K562 treated with DMSO at 1 percent for 12 hours (cell line): ENCODE data around the gene KRTAP3-2. TPM values are rescaled to one million over a fixed set of nuclear protein-coding genes. Genes with fewer than 3 reads are reported as not detected.

ENCODE experiments used
- total RNA-seq: library from RNA; unstranded; fragments of 300-600 nt; gene quantifications from 2 replicates; pipeline ENCODE4 v1.2.3, GENCODE V29; 2022; ENCODE audit not compliant: insufficient read depth

Gene KRTAP3-2
- total RNA-seq = not detected in 2 replicates

GRCh38 chr17:40999563-40999962 lies at the start of gene KRTAP3-2:
TSS of gene KRTAP3-2 (minus strand) at chr17:40999906. CDS start at chr17:40999853, 53 bp downstream.

DNA sequence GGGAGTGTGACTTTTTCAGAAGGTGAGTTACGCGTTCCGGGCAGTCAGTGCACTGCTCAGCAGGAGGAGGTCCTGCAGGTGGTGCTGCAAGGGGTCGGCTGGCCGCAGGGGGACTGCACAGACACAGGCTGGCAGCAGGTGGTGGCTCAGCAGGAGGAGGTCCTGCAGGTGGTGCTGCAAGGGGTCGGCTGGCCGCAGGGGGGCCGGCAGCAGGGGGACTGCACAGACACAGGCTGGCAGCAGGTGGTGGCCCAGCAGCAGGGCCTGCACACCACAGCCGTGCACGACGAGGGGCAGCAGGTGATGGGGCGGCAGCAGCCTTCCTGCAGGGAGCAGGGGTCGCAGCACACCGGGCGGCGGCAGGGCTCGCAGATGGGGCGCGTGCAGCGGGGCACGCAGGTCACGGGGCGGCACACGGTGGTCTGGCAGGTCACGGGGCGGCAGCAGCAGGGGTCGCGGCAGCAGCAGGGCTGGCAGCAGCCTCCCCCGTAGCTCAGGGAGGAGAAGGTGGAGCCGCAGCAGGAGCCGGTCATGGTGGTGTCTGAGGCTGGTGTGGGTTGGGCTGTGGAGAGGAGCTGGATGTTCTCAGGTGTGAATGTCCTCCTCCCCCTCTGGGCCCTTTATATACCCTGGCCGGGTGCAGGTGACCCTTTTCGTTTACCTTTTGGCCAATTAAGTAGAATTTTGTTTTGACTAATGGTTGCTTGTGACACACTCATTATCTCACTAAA lies 47.2 kb upstream of the KRTAP3-2 start, which contains the start of gene KRTAP2-1:
Gene KRTAP2-1 (minus strand): TSS at position 582 of the 731 bp plus-strand sequence. CDS start 49 bp downstream, at position 533.

GRCh38 chr17:41040783-41041571 lies 41.3 kb upstream of the KRTAP3-2 start, which contains the start of gene KRTAP1-1:
TSS of gene KRTAP1-1 (minus strand) at chr17:41041450. CDS start at chr17:41041397, 53 bp downstream.

DNA sequence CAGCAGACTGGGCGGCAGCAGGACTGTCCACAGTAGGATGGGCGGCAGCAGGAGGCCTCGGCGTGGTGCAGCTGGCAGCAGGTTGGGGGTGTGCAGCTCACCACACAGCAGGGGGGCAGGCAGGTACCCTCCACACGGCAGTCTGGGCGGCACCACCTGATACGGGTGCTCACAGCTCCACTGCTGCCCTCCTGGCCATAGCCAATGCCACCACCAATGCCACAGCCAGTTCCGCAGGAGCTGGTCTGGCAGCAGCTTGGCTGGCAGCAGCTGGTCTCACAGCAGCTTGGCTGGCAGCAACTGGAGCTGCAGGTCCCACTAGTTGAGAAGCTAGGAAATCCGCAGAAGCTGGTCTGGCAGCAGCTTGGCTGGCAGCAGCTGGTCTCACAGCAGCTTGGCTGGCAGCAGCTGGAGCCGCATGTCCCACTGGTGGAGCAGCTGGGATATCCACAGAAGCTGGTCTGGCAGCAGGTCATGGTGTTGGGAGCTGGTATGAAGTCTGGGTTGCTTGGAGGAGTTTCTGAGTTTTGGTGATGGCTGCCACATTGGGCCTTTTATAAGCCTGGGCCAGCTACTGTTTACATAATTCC lies 34.7 kb upstream of the KRTAP3-2 start, which contains the start of gene KRTAP1-3:
Gene KRTAP1-3 (minus strand): TSS at position 529 of the 590 bp plus-strand sequence. CDS start 53 bp downstream, at position 476.

DNA sequence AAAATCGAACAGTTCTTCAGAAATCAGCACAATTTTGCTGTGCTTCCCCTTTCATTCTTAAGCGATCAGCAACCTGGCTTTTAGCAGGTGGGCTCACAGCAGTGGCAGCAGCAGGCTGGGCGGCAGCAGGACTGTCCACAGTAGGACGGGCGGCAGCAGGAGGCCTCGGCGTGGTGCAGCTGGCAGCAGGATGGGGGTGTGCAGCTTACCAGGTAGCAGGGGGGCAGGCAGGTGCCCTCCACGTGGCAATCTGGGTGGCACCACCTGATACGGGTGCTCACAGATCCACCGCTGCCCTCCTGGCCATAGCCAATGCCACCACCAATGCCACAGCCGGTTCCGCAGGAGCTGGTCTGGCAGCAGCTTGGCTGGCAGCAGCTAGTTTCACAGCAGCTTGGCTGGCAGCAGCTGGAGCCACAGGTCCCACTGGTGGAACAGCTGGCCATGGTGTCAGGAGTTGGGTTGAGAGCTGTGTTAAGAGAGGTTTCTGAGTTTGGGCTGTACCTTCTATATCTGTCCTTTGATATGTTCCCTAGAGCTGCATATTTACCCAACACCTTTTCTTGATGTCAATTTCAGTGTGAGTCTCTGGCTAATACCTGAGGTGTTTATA lies 30.0 kb upstream of the KRTAP3-2 start, which contains the start of gene KRTAP1-4:
Gene KRTAP1-4 (minus strand): TSS at position 563 of the 613 bp plus-strand sequence. CDS start 117 bp downstream, at position 446.

GRCh38 chr17:41026715-41027471 lies 27.2 kb upstream of the KRTAP3-2 start, which contains the start of gene KRTAP1-5:
TSS of gene KRTAP1-5 (minus strand) at chr17:41027208. CDS start at chr17:41027155, 53 bp downstream.

DNA sequence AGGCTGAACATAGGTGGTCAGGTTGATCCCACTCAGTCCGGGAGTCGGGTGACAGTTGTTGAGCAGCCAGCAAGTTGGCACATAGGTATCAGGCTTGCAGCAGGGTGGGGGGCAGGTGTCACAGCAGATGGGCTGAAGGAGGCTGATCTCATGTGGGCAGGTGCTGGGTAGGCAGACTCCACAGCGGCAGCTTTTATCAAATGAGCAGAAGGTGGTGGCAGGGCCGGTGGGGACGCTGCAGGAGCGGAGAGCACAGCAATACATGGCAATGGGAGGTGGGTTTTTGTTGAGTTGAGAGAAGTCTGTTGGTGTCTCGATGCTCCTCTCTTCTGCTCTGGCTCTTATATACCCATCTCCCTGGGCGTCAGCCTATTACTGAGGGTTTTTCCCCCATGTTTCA lies 9.1 kb upstream of the KRTAP3-2 start, which contains the start of gene KRTAP3-1:
Gene KRTAP3-1 (minus strand): TSS at position 318 of the 400 bp plus-strand sequence. CDS start 54 bp downstream, at position 264.

GRCh38 chr17:40993839-40994238 lies 5.9 kb downstream of the KRTAP3-2 start, which contains the start of gene KRTAP3-3:
TSS of gene KRTAP3-3 (minus strand) at chr17:40994164. CDS start at chr17:40994097, 67 bp downstream.

DNA sequence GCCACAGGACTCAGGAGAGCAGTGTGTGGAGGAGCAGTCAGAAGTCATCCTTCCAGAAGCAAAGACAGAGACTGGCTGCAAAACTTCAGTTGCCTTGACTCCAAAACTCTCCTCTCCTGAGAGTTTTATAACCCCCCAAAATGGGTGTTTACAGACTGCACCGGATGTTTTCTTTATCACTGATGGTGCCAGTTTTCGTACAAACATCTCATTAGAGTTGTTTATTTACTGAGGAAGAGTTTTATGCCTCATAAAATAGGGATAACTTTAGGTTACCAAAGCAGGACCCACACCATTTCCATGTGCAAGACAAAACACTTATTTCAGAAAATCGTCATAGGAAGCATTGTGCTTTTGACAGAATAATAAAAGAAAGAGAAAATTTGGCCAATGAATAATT lies 15.5 kb downstream of the KRTAP3-2 start, which contains the start of gene KRT40:
Gene KRT40 (minus strand): TSS at position 101 of the 400 bp plus-strand sequence. CDS start 53 bp downstream, at position 48.

GRCh38 chr17:40966848-40967247 lies 32.9 kb downstream of the KRTAP3-2 start, which contains the start of gene KRT39:
TSS of gene KRT39 (minus strand) at chr17:40966948. CDS start at chr17:40966856, 92 bp downstream.

Other genes with a start within 250 kb of the KRTAP3-2 start
- not detected in 2 replicates for gene KRT25, start 244.6 kb downstream of the KRTAP3-2 start, total RNA-seq
- gene KRT26, start 227.7 kb downstream of the KRTAP3-2 start, total RNA-seq = not detected in 2 replicates
- not detected in 2 replicates for gene KRT27, start 217.4 kb downstream of the KRTAP3-2 start, total RNA-seq
- gene KRT28, start 199.9 kb downstream of the KRTAP3-2 start, total RNA-seq = not detected in 2 replicates
- 75.7 and 82.5 TPM in 2 replicates for gene KRT10, start 177.3 kb downstream of the KRTAP3-2 start, total RNA-seq
- gene KRT12, start 132.7 kb downstream of the KRTAP3-2 start, total RNA-seq = 4.0 and 9.9 TPM in 2 replicates
- not detected in 2 replicates for gene KRT20, start 114.7 kb downstream of the KRTAP3-2 start, total RNA-seq
- not detected in 2 replicates for gene KRT23, start 62.3 kb downstream of the KRTAP3-2 start, total RNA-seq
- not detected in 2 replicates for gene KRT39, start 33.0 kb downstream of the KRTAP3-2 start, total RNA-seq
- gene KRT40, start 15.6 kb downstream of the KRTAP3-2 start, total RNA-seq = not detected in 2 replicates
- not detected in 2 replicates for gene KRTAP3-3, start 5.7 kb downstream of the KRTAP3-2 start, total RNA-seq
- gene KRTAP3-1, start 9.2 kb upstream of the KRTAP3-2 start, total RNA-seq = not detected in 2 replicates
- not detected in 2 replicates for gene KRTAP1-5, start 27.3 kb upstream of the KRTAP3-2 start, total RNA-seq
- gene KRTAP1-4, start 30.3 kb upstream of the KRTAP3-2 start, total RNA-seq = not detected in 2 replicates
- not detected in 2 replicates for gene KRTAP1-3, start 35.0 kb upstream of the KRTAP3-2 start, total RNA-seq
- not detected in 2 replicates for gene KRTAP1-1, start 41.5 kb upstream of the KRTAP3-2 start, total RNA-seq
- not detected in 2 replicates for gene KRTAP2-1, start 47.4 kb upstream of the KRTAP3-2 start, total RNA-seq
- gene KRTAP2-2, start 55.3 kb upstream of the KRTAP3-2 start, total RNA-seq = not detected in 2 replicates
- gene KRTAP2-3, start 60.2 kb upstream of the KRTAP3-2 start, total RNA-seq = not detected in 2 replicates
- gene KRTAP2-4, start 66.0 kb upstream of the KRTAP3-2 start, total RNA-seq = not detected in 2 replicates
- gene KRTAP4-7, start 84.2 kb upstream of the KRTAP3-2 start, total RNA-seq = not detected in 2 replicates
- gene KRTAP4-8, start 98.2 kb upstream of the KRTAP3-2 start, total RNA-seq = not detected in 2 replicates
- gene KRTAP4-16, start 102.3 kb upstream of the KRTAP3-2 start, total RNA-seq = not detected in 2 replicates
- gene KRTAP4-9, start 105.5 kb upstream of the KRTAP3-2 start, total RNA-seq = not detected in 2 replicates
- gene KRTAP4-11, start 118.5 kb upstream of the KRTAP3-2 start, total RNA-seq = not detected in 2 replicates
- gene KRTAP4-12, start 124.3 kb upstream of the KRTAP3-2 start, total RNA-seq = not detected in 2 replicates
- gene KRTAP4-6, start 140.6 kb upstream of the KRTAP3-2 start, total RNA-seq = not detected in 2 replicates
- not detected in 2 replicates for gene KRTAP4-5, start 149.9 kb upstream of the KRTAP3-2 start, total RNA-seq
- gene KRTAP4-4, start 160.8 kb upstream of the KRTAP3-2 start, total RNA-seq = not detected in 2 replicates
- gene KRTAP4-3, start 168.3 kb upstream of the KRTAP3-2 start, total RNA-seq = not detected in 2 replicates
- gene KRTAP4-2, start 178.3 kb upstream of the KRTAP3-2 start, total RNA-seq = not detected in 2 replicates
- gene KRTAP4-1, start 185.0 kb upstream of the KRTAP3-2 start, total RNA-seq = not detected in 2 replicates
- gene KRTAP9-1, start 190.0 kb upstream of the KRTAP3-2 start, total RNA-seq = not detected in 2 replicates
- gene KRTAP9-2, start 226.7 kb upstream of the KRTAP3-2 start, total RNA-seq = not detected in 2 replicates
- gene KRTAP9-3, start 232.5 kb upstream of the KRTAP3-2 start, total RNA-seq = not detected in 2 replicates
- gene KRTAP9-8, start 238.1 kb upstream of the KRTAP3-2 start, total RNA-seq = not detected in 2 replicates
- not detected in 2 replicates for gene KRTAP9-4, start 249.8 kb upstream of the KRTAP3-2 start, total RNA-seq